Glomerular visceral epithelial cell (primary cell): ENCODE results near the gene RAB35.
"Not testable (repeated sequence)": the region's sequence is repeated elsewhere in the genome, so short reads cannot be mapped to it uniquely, and the experiment has no call there.

Source experiments
- DNase-seq: peaks from one replicate; pipeline ENCODE4 v3.0.0-alpha.2; 2016; ENCODE audit errors: extremely low spot score

The RAB35 gene

GRCh38 chr12:120060717-120061116 lies 55.8 kb downstream of the RAB35 start:
- no peak for DNase-seq

- DNase-seq: no peak
Measured at GRCh38 chr12:120060196-120060595, 56.4 kb downstream of the RAB35 start.

- DNase-seq: no peak
Measured at GRCh38 chr12:120056739-120057138, 59.8 kb downstream of the RAB35 start.

GRCh38 chr12:120055231-120056000 lies 61.1 kb downstream of the RAB35 start:
- DNase-seq: no peak

- no peak for DNase-seq
Measured at GRCh38 chr12:120054293-120054692, 62.3 kb downstream of the RAB35 start.

- DNase-seq: no peak
Measured at GRCh38 chr12:120051535-120051934, 65.0 kb downstream of the RAB35 start.

- DNase-seq: no peak
Measured at GRCh38 chr12:120049426-120049825, 67.1 kb downstream of the RAB35 start.

- DNase-seq: no peak
Measured at GRCh38 chr12:120048263-120048662, 68.3 kb downstream of the RAB35 start.

GRCh38 chr12:120047072-120047471 lies 69.5 kb downstream of the RAB35 start:
- no peak for DNase-seq

GRCh38 chr12:120045367-120045766 lies 71.2 kb downstream of the RAB35 start:
- DNase-seq: not testable (repeated sequence)
